Measurements from ENCODE around the gene TTC14. TPM values are rescaled to one million over a fixed set of nuclear protein-coding genes. Genes with fewer than 3 reads are reported as not detected.
"Not testable (repeated sequence)": the region's sequence is repeated elsewhere in the genome, so short reads cannot be mapped to it uniquely, and the experiment has no call there.

TTC14 gene
- total and polyA plus RNA-seq, 2 donors (not counting 3 experiments of a cell fraction or from before 2014, with no cell fraction given): 14.5 to 33.6 TPM

GRCh38 chr3:180590396-180590795, 11.6 kb upstream of the TTC14 start:
- Histone ChIP-seq H3K36me3 (ENCODE audit: control insufficient read depth in 2 of 2, extremely low read depth in 1 of 2, insufficient read depth in 2 of 2, low read length in 2 of 2) (no peaks in the 10 kb centered on the region), H4K20me1 (replicated peaks; ENCODE audit: control insufficient read depth, extremely low read depth, insufficient read depth, low read length) (no peaks in the 10 kb centered on the region), H3K4me2 (ENCODE audit: insufficient read depth, low read length) (no peak overlapping the region), H3K9me1 (replicated peaks; ENCODE audit: control insufficient read depth, extremely low read depth, insufficient read depth, low read length) (no peaks in the 10 kb centered on the region), H2AFZ (ENCODE audit: low read depth, low read length) (no peak overlapping the region), H3K4me3 (replicated peaks in 1 of 3; ENCODE audit: insufficient read depth in 1 of 3, low read depth in 1 of 3, low read length in 3 of 3) (no peak overlapping the region), H3K4me1 (ENCODE audit: control insufficient read depth, extremely low read depth, insufficient read depth, low read length) (no peaks in the 10 kb centered on the region), H3K27ac (ENCODE audit: insufficient read depth, low read depth, low read length) (no peak overlapping the region), H3K79me2 (ENCODE audit: control insufficient read depth, insufficient read depth, low read length) (no peaks in the 10 kb centered on the region), H3K27me3 (ENCODE audit: control insufficient read depth in 2 of 2, insufficient read depth in 2 of 2, low read length in 2 of 2) (no peaks in the 10 kb centered on the region), H3K9ac (replicated peaks; ENCODE audit: extremely low read depth, insufficient read depth, low read length) (no peak overlapping the region), H3K9me3 (replicated peaks; ENCODE audit: control insufficient read depth, insufficient read depth, low read length) (no peaks in the 10 kb centered on the region)
- FAIRE-seq (no peak), DNase-seq (ENCODE audit: low read depth, low spot score) (no peak)
- dilution Hi-C loops (cut with MboI; ENCODE audit: extremely low pct_ligation_motif_present, low sequenced_read_pairs) (no loop called here), intact Hi-C loops (cut with micrococcal nuclease) (no loop called here)
- no TSS peak for BruUV-seq (replicated peaks)
- CTCF ChIA-PET: no interaction called here
- TF ChIP-seq GATA2 (IDR thresholded peaks at IDR 0.05; ENCODE audit: insufficient read depth, insufficient read length, low read depth, low read length): no peak
- TF ChIP-seq CTCF (IDR thresholded peaks at IDR 0.05; ENCODE audit: extremely low read depth in 1 of 2, insufficient read depth in 1 of 2, low read depth in 1 of 2, low read length in 2 of 2): no peak
- POLR2A ChIA-PET: no interaction called here

GRCh38 chr3:180593631-180594030, 8.3 kb upstream of the TTC14 start:
- H3K9me1 ChIP-seq (replicated peaks; ENCODE audit: control insufficient read depth, extremely low read depth, insufficient read depth, low read length); BruUV-seq (replicated peaks); H4K20me1 ChIP-seq (replicated peaks; ENCODE audit: control insufficient read depth, extremely low read depth, insufficient read depth, low read length); DNase-seq (ENCODE audit: low read depth, low spot score); dilution Hi-C loops (cut with MboI; ENCODE audit: extremely low pct_ligation_motif_present, low sequenced_read_pairs); H3K27ac ChIP-seq (ENCODE audit: insufficient read depth, low read depth, low read length); H3K4me3 ChIP-seq (replicated peaks in 1 of 3; ENCODE audit: insufficient read depth in 1 of 3, low read depth in 1 of 3, low read length in 3 of 3); H3K4me1 ChIP-seq (ENCODE audit: control insufficient read depth, extremely low read depth, insufficient read depth, low read length); H3K9ac ChIP-seq (replicated peaks; ENCODE audit: extremely low read depth, insufficient read depth, low read length); H3K9me3 ChIP-seq (replicated peaks; ENCODE audit: control insufficient read depth, insufficient read depth, low read length); H3K4me2 ChIP-seq (ENCODE audit: insufficient read depth, low read length); H3K79me2 ChIP-seq (ENCODE audit: control insufficient read depth, insufficient read depth, low read length); H2AFZ ChIP-seq (ENCODE audit: low read depth, low read length); intact Hi-C loops (cut with micrococcal nuclease); POLR2A ChIA-PET; FAIRE-seq; H3K36me3 ChIP-seq (ENCODE audit: control insufficient read depth in 2 of 2, extremely low read depth in 1 of 2, insufficient read depth in 2 of 2, low read length in 2 of 2); H3K27me3 ChIP-seq (ENCODE audit: control insufficient read depth in 2 of 2, insufficient read depth in 2 of 2, low read length in 2 of 2): not testable (repeated sequence)
- CTCF ChIA-PET: interaction anchor here (4.1 kb wide), 1 partner anchor 665 kb away, joined by 230 read pairs; no protein-coding TSS in a partner anchor
